D721Med (cell line): ENCODE results near the gene VANGL1.

Source experiments
- DNase-seq: peaks from one replicate; pipeline ENCODE4 v3.0.0; 2011; ENCODE audit warnings: low spot score; ENCODE audit not compliant: insufficient read length
- FAIRE-seq: peaks from 2 replicates; lab custom pipeline; 2011; peaks lifted over from hg19 to GRCh38; lab: Jason Lieb, UNC
- CTCF ChIP-seq: IDR thresholded peaks from 2 replicates; pipeline ENCODE4 v1.5.1; 2012; ENCODE audit warnings: mild to moderate bottlenecking, control low read depth; ENCODE audit not compliant: insufficient read depth; ENCODE audit errors: missing control alignments

Gene VANGL1

DNA sequence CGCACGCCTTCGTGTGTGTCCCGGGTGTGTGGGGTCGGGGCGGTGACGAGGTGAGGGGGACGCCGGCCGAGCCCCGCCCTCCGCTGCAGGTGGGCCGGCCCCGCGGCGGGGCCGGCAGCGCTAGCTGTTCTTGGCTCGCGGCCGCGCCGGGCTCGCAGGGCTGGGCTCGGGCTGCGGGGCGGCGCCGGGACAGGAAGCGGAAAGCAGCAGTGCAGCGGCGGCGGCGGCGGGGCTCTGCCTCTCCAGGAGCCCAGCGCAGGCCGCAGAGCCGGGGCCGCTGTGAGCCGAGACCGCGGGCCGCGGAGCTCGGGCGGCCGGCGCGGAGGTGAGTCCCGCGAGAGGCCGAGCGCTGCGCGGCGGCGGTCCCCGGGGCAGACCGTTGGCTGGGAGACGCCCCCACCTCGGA is at the start of gene VANGL1:
VANGL1 (plus strand) TSS at position 209 of the 406 bp plus-strand sequence. CDS start 9,444 bp downstream, outside the sequence.
- FAIRE-seq (no peak), DNase-seq (no peak)
- no peak for TF ChIP-seq CTCF

DNA sequence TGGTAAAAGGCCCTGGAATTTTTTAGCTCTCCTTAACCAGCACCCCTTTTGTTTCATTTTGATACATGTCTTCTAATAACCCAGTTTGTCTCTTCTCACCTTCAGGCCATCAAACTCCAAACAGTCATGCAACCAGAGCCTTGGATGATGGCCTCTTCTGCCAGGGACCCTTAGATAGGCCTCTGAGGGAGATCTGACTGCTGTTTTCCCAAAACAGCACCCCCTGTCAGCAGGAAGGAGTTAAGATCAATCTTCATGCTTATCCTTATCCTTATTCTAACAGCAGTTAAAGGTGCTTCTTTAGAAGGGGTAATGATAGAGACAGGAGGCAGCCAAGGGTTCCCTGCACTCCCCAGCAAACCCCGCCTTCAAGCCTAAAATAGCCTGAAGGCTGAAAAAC is 49.5 kb upstream of the VANGL1 start:
- DNase-seq, result no peak
- no peak for FAIRE-seq

GRCh38 chr1:115593365-115594259 is 48.2 kb upstream of the VANGL1 start:
- no peak for FAIRE-seq
- DNase-seq, result no peak
- TF ChIP-seq CTCF, result no peak

More for the DNA sequence above, 49.5 kb upstream of the VANGL1 start:
- no peak for TF ChIP-seq CTCF

DNA sequence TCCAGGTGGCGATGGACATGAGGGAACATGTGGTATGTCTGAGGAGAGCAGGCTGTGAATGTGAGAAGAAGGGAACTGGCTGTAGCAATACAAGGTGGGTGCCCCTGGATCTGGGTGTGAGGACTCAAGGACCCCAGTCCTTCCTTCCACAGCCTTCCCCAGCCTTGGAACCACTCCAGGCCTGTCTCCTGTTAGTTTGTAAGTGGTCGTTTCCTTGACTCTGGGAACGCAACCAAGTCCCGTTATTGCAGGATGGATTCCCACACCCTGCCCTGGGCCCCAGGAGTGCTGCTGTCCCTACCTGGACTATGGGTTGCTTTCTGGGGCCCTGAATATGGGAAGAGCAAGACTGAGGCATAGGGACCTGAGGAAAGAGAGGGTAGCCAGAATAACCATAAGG is 47.2 kb upstream of the VANGL1 start:
- FAIRE-seq (no peak), DNase-seq (no peak)
- no peak for TF ChIP-seq CTCF

DNA sequence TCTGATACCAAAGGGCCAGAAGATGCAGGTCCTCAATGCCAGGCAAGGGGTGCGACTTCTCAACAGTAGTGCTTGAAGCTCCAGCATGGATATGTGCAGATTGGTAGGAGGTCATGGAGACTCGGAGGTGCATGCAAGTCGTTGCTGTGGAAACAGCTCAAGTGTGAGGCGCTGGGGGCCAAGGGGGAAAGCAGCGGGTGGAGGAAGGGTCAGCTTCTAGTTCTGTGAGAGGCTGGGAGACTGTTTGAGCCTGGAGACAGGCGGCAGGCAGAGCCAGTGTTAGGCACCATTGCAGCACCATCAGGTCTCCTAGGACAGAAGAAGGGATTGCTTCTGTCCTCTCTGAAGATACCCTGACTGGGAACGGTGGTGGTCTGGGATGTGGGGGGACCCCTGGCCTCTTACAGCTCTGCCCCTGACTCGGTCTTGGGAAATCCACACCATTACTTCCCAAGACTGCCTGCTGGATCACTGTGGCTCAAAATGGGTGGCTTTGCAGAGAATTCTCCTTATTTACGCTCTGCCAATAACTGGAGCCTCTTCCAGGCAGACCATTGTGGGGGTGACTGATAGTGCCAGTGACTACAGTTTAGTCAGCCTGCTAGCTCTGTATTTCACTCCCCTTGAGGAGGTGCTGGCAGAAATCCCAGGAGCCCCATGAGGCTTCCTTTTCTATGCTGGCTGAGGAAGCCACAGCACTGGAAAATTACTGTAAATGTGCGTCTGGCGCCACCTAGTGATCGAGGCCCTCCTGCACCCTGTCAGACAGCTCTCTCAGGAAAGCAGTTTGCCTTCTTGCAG is 46.3 kb upstream of the VANGL1 start:
- FAIRE-seq, result peak; percentile 67

DNA sequence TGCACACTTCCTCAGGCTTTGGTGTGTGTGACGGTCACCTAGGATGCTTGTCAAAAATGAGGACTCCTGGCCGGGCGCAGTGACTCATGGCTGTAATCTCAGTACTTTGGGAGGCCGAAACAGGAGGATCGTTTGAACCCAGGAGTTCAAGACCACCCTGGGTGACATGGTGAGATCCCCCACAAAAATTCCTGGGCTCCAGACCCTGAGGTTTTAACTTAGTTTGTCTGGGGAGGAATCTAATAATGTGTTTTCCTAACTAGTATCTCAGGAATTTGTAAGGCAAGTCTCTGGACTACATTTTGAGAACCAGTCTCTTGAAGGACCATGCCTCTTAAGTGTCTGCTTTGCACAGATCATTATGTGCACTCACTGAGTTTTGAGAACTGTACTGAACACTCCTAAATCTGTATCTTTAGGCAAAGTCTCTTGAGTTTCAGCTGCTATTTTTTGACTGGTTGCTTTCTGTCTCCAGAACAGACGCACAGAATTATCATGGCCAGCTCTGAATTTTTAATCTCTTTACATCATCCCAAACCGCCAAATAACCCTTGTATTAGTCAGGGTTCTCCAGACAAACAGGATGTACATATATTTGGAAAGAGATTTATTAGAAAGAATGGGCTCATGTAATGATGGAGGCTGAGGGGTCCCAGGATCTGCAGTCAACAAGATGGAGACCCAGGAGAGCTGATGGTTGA is 45.5 kb upstream of the VANGL1 start:
- DNase-seq, result no peak
- TF ChIP-seq CTCF, result no peak
- no peak for FAIRE-seq

More for the DNA sequence above, 46.3 kb upstream of the VANGL1 start:
- DNase-seq, result peak; percentile 41
- TF ChIP-seq CTCF, result peak; percentile 96
